Measurements from ENCODE around the gene EPHA6.

The EPHA6 gene

DNA sequence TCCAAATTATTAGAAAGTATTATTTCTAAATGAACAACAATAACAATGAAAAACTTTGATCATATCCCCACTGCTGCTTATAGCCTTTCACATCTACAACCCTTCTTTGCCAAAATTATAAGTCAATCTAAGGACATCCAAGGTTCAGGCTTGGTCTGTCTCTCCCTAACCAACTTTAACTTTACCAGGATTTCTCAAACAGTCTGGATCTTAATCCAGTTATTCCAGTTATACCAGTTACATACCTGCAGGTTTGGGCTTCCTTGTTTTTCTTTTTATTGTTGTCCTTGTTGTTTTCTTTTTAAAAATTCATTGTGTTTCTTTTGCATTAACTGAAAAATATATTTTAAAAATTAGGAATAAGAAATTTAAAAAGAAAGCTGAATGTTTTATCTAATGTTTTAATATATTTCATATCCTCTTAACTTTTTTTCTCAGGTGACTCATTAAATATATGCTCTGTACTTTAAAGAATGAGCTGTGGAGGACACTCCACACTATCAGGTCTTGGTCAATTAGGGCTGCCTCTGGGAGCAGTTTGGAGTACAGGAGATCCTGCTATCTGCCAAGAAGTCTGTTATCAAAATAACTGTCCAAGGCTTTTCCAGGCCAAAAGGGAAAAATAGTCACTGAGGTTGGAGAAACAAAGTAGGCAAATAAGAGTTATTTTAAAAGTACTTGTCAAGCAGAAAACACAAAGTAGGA lies 421.4 kb downstream of the EPHA6 start:
- ChIA-PET POLR2A (no interaction called here), CTCF (no interaction called here)
- DNase-seq (ENCODE audit: extremely low spot score) = no peak
- TF ChIP-seq CTBP1 (IDR thresholded peaks at IDR 0.05; ENCODE audit: borderline replicate concordance) (no peak), FOXK2 (IDR thresholded peaks at IDR 0.05) (no peak), ZNF384 (IDR thresholded peaks at IDR 0.05) (no peak), FOXM1 (IDR thresholded peaks at IDR 0.05; ENCODE audit: borderline replicate concordance) (no peak), TARDBP (IDR thresholded peaks at IDR 0.05) (no peak), SP1 (IDR thresholded peaks at IDR 0.05) (no peak), PKNOX1 (IDR thresholded peaks at IDR 0.05) (no peak), NFRKB (IDR thresholded peaks at IDR 0.05) (no peak), ARNT (IDR thresholded peaks at IDR 0.05) (no peak), ELF4 (IDR thresholded peaks at IDR 0.05) (no peak), HDGF (IDR thresholded peaks at IDR 0.05; ENCODE audit: borderline replicate concordance) (no peak), FOXA1 (IDR thresholded peaks at IDR 0.05) (no peak), LEF1 (IDR thresholded peaks at IDR 0.05; ENCODE audit: borderline replicate concordance) (no peak), SUZ12 (IDR thresholded peaks at IDR 0.05) (no peak), L3MBTL2 (conservative IDR thresholded peaks at IDR 0.05) (no peak)

DNA sequence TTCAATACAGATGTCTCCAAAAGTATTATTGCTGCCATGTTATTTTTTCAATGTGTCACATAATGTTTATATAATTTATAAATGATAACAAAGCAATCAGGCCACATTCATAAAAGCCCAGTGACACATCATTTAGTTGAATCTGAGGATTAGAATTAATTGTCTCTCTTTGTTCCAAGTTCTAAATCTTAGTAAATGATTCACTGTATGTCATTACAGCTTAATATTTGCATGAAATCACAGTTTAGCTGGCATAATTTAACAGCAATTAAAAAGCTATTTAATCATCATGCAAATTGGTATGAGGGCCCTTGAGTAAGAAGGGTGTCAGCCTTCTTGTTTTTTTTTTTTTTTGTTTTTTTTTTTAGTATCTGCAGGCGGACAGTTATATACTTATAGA lies 427.0 kb downstream of the EPHA6 start:
- TF ChIP-seq SP1 (IDR thresholded peaks at IDR 0.05) = no peak
- TF ChIP-seq ELF4 (IDR thresholded peaks at IDR 0.05) = no peak
- TF ChIP-seq NFRKB (IDR thresholded peaks at IDR 0.05) = no peak
- no peak for TF ChIP-seq FOXA1 (IDR thresholded peaks at IDR 0.05)
- no peak for TF ChIP-seq TARDBP (IDR thresholded peaks at IDR 0.05)
- TF ChIP-seq BHLHE40 (IDR thresholded peaks at IDR 0.05; ENCODE audit: borderline replicate concordance) = no peak
- POLR2A ChIA-PET = no interaction called here
- CTCF ChIA-PET = no interaction called here
- DNase-seq (ENCODE audit: extremely low spot score) = no peak

GRCh38 chr3:97245201-97245910 lies 431.0 kb downstream of the EPHA6 start:
- no peak for DNase-seq (ENCODE audit: extremely low spot score)
- ChIA-PET POLR2A (no interaction called here), CTCF (interaction anchor here (0.6 kb wide), 1 partner anchor 27 kb away, joined by 3 read pairs; no protein-coding TSS in a partner anchor)
- no peak for TF ChIP-seq L3MBTL2 (conservative IDR thresholded peaks at IDR 0.05)
- no peak for TF ChIP-seq FOXM1 (IDR thresholded peaks at IDR 0.05; ENCODE audit: borderline replicate concordance)
- TF ChIP-seq ZNF384 (IDR thresholded peaks at IDR 0.05) = no peak
- TF ChIP-seq PKNOX1 (IDR thresholded peaks at IDR 0.05) = no peak
- no peak for TF ChIP-seq ELF4 (IDR thresholded peaks at IDR 0.05)
- no peak for TF ChIP-seq LEF1 (IDR thresholded peaks at IDR 0.05; ENCODE audit: borderline replicate concordance)
- no peak for TF ChIP-seq SUZ12 (IDR thresholded peaks at IDR 0.05)
- TF ChIP-seq FOXA1 (IDR thresholded peaks at IDR 0.05) = no peak
- no peak for TF ChIP-seq CTBP1 (IDR thresholded peaks at IDR 0.05; ENCODE audit: borderline replicate concordance)
- no peak for TF ChIP-seq FOXK2 (IDR thresholded peaks at IDR 0.05)
- TF ChIP-seq NFRKB (IDR thresholded peaks at IDR 0.05) = no peak
- TF ChIP-seq HDGF (IDR thresholded peaks at IDR 0.05; ENCODE audit: borderline replicate concordance) = no peak

GRCh38 chr3:97256060-97256459 lies 441.7 kb downstream of the EPHA6 start:
- ChIA-PET POLR2A (no interaction called here), CTCF (no interaction called here)
- TF ChIP-seq ARNT (IDR thresholded peaks at IDR 0.05) (no peak), HDGF (IDR thresholded peaks at IDR 0.05; ENCODE audit: borderline replicate concordance) (no peak), SUZ12 (IDR thresholded peaks at IDR 0.05) (no peak), BHLHE40 (IDR thresholded peaks at IDR 0.05; ENCODE audit: borderline replicate concordance) (no peak), FOXK2 (IDR thresholded peaks at IDR 0.05) (no peak), LEF1 (IDR thresholded peaks at IDR 0.05; ENCODE audit: borderline replicate concordance) (no peak)

GRCh38 chr3:97257942-97258697 lies 443.7 kb downstream of the EPHA6 start:
- ChIA-PET POLR2A (no interaction called here), CTCF (no interaction called here)
- no peak for DNase-seq (ENCODE audit: extremely low spot score)
- TF ChIP-seq CTBP1 (IDR thresholded peaks at IDR 0.05; ENCODE audit: borderline replicate concordance) (no peak), ZNF384 (IDR thresholded peaks at IDR 0.05) (no peak), SP1 (IDR thresholded peaks at IDR 0.05) (no peak), PKNOX1 (IDR thresholded peaks at IDR 0.05) (no peak), FOXA1 (IDR thresholded peaks at IDR 0.05) (no peak), SUZ12 (IDR thresholded peaks at IDR 0.05) (no peak), HDGF (IDR thresholded peaks at IDR 0.05; ENCODE audit: borderline replicate concordance) (no peak), ELF4 (IDR thresholded peaks at IDR 0.05) (no peak), TARDBP (IDR thresholded peaks at IDR 0.05) (no peak), ARNT (IDR thresholded peaks at IDR 0.05) (no peak), FOXK2 (IDR thresholded peaks at IDR 0.05) (no peak)

More at GRCh38 chr3:97256060-97256459, 441.7 kb downstream of the EPHA6 start:
- DNase-seq (ENCODE audit: extremely low spot score) = no peak

GRCh38 chr3:97259263-97259662 lies 444.9 kb downstream of the EPHA6 start:
- no peak for DNase-seq (ENCODE audit: extremely low spot score)
- TF ChIP-seq L3MBTL2 (conservative IDR thresholded peaks at IDR 0.05) = no peak
- no peak for TF ChIP-seq ARNT (IDR thresholded peaks at IDR 0.05)
- TF ChIP-seq HDGF (IDR thresholded peaks at IDR 0.05; ENCODE audit: borderline replicate concordance) = no peak
- no peak for TF ChIP-seq NFRKB (IDR thresholded peaks at IDR 0.05)
- POLR2A ChIA-PET = no interaction called here
- CTCF ChIA-PET = no interaction called here

Data from HEK293T (cell line).